OCI-M1 (cell line): ENCODE measurements around the gene CLPTM1L.
"Not testable (repeated sequence)": the region's sequence is repeated elsewhere in the genome, so short reads cannot be mapped to it uniquely, and the experiment has no call there.

ENCODE experiments used
- DNase-seq: peaks from one replicate; lab custom pipeline; 2025; lab: John Stamatoyannopoulos, UW

Gene CLPTM1L

DNA sequence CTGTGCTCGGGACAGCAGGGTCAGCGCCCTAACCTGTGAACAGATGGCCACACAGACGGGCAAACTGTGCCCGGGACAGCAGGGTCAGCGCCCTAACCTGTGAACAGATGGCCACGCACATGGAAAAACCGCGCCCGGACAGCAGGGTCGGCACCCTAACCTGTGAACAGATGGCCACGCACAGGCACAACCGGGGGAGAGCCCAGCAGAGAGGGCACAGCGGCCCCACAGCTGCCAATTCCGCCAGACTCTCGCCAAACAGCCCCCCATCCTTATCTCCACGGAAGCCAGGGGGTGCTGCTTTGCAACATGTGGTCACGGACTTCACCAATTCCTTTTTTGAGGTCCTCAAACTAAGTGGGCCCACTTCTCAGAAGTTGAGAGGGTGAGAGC, 5.1 kb downstream of the CLPTM1L start:
- not testable (repeated sequence) for DNase-seq

DNA sequence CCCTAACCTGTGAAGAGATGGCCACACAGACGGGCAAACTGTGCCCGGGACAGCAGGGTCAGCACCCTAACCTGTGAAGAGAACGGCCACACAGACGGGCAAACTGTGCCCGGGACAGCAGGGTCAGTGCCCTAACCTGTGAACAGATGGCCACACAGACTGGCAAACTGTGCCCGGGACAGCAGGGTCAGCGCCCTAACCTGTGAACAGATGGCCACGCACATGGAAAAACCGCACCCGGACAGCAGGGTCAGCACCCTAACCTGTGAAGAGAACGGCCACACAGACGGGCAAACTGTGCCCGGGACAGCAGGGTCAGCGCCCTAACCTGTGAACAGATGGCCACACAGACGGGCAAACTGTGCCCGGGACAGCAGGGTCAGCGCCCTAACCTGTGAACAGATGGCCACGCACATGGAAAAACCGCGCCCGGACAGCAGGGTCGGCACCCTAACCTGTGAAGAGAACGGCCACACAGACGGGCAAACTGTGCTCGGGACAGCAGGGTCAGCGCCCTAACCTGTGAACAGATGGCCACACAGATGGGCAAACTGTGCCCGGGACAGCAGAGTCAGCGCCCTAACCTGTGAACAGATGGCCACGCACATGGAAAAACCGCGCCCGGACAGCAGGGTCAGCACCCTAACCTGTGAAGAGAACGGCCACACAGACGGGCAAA, 5.6 kb downstream of the CLPTM1L start:
- DNase-seq: not testable (repeated sequence)

DNA sequence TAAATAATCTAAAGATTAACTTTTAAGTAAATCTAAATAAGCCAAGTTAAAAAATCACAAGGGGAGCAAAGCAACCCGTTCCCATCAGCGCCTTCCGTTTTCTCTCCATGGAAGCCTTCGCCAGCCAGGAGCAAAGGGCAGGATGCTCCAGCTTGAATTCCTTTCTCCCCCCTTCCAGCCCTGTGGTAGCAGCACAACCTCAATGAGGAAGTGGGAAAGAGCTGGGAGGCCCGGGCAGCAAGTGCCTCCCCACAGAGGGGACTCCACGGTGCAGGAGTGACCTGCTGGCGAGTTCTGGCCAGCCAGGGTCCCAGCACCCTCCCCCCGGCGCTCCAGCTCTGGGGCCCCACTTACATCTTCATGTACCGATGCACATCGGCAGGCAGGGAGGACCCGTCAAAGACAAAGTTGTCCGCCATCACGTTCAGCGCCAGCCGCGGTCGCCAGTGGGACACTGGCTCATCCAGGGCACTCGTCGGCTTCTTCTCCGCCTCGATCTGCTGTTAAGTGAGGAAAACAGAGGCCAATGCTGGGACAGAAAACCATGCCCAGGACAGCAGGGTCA, 6.3 kb downstream of the CLPTM1L start:
- DNase-seq: no peak

DNA sequence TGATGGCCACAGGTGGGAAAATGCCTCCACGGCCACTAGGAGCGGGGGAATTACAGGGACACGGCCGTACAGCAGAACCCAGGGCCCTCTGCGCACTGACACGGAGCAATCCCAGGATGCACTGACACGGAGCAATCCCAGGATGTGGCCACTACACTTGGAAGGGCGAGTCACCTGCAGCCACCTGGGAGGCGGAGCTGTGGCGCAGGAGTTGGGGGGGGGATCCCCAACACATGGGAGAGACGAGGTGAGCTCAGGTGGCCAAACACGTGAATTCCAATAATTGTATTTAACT, 6.8 kb downstream of the CLPTM1L start:
- no peak for DNase-seq

DNA sequence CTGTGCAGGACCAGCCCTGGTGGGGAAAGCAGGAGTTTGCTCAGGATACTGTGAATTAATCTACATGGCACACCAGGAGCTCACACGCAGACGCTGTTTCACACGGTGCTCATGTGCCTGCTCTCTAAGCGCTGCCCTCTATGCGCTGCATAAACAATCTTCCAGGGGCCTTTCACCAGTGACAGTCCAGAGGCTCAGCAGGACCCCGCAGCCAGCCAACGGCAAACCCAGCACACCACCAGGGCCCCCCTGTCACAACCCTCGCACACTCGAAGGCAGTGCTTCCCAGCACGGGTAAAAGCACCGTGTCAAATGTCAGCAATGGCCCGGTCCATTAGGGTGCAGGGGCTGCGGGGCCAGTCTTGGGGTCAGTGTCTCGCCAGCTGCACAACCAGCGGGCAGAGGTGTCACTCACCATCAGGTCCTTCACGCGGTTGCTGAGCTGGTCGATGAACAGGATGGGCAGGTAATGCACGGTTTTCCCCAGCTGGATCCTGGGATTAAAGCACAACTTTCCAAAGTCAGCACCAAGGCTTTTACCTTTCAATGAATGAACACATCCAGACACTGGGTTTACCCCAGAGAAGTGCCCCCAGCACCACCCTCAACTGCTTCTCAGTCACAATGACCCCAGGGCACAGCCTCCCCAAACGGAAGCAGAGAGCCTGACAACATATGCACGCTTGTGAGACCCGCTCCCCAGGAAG, 7.3 kb downstream of the CLPTM1L start:
- DNase-seq: no peak

DNA sequence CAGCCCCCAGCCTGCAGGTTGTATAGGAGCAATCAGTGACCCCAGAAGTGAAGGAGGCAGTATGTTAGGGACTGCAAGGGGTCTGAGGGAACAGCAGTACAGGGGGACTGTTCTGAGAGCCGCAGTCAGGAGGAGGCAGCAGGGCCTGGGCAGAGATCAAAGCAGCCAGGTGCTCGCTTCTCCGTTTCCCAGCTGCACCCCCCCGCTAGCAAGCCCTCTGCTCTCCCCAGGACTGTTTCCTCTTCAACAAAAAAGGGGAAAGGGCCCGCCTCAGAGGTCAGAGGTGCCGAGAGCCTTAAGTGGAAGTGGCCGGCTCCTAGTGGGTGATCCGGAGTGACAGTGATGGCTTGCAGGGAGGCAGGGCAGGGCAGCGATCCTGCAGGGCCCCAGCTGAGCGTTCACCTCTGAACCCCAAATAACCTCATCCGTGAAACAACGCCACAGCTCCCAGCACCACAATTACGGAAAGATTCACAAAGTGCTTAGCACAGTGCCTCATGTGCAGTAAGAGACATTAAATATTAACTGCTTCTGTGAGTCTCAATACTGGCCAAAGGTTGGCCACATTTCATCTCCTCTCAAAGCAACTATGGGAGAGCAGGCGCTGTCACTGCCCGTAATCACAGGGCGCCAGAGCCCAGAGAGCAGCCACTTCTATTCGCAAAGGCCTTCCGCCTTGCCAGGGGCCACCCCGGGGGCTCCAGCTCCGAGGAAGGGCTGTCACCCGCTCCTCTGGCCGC, 8.0 kb downstream of the CLPTM1L start:
- DNase-seq: no peak

DNA sequence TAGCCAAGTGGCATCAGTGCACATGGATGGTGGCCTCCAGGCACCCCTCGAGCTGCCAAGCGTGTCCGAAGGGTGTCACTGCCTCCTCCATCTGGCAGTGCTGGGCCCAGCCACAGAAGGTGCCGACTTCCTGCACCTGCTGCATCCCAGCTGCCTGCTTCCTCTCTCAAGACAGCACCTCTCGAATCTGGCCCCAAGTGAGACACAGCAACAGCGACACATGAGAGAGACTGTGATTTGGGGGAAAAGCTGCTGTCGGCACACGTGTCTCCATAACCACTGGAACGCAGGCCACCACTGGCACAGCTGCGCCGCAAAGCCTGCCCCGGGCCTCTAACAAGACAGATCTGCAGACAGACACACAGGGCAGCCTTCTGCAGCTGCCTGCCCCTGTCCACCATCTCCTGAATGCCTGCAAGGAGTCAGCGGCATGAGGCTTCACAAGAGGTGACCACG, 8.8 kb downstream of the CLPTM1L start:
- DNase-seq: no peak

DNA sequence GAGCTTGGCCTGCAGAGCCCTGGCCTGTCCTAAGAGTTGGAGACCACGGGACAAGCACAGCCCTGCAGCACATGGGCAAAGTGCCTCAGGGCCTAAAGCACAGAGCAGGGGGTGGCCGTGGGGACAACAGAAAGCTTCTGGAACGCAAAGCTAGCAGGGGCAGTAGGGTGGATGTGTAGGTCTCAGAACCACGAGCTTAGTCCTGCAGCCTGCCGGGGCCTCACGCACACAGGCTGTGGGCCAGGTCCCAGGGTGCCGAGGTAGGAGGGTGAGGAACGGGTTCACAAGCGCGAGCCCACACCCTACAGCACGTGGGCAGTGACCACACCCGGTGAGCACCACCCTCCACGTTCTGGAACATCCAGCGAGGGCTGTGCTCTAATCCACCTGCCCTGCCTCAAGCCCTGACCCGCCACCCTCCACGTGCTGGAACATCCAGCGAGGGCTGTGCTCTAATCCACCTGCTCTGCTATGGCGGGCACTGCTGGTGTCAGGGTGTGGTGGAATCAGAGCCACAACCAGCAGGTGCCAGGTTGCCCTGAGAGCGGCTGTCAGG, 9.3 kb downstream of the CLPTM1L start:
- no peak for DNase-seq

DNA sequence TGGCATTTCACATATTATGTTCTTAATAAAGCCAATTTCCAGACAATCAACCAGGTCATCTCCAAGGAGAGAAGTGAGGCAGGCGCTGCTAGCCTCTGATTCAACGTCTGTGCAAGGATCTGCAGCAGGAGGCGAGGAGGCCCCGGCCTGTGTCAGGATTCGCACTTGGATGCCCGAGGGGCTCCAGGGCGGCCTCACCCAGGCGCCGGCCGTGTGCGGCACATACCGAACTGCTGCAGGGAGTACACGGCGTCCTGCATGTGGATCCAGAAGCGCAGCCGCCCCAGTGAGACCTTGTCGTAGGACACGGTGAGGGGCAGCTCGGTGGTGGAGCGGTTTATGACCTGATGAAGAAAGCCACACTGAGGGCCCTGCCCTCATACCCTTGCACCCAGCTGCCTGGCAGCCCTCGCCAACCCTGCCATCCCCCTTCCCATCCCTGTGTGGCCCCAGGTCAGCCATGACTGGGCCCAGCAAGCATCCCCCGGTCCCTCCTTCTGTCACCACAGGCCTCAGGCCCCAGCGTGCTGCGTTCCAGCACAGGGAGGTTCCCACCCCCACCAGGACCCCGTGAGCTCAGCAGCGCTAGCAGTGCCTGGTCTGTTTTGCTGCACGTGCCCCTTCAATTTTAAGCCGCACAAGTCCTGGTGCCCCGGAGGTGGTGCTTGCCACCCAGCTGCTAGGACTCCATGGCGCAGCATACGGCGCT, 9.9 kb downstream of the CLPTM1L start:
- no peak for DNase-seq

DNA sequence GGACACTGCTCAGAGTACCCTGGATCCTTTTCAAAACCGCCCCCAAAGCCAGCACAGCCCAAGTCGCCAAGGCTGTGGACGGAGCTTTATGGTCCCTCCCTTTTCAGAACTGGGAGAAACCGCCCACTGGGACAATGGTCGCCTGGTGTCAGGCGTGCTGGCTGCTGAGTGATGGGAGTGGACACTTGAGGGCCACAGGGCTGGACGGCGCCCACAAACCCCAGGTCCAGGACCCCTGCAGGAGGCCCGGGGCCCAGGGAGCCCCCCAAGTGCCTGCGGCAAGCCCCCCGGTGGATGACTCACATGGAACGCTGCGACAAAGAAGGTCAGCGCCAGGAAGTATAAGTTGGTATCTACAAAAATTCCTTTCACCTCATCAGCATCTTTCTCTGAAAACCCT, 10.9 kb downstream of the CLPTM1L start:
- DNase-seq: no peak

DNA sequence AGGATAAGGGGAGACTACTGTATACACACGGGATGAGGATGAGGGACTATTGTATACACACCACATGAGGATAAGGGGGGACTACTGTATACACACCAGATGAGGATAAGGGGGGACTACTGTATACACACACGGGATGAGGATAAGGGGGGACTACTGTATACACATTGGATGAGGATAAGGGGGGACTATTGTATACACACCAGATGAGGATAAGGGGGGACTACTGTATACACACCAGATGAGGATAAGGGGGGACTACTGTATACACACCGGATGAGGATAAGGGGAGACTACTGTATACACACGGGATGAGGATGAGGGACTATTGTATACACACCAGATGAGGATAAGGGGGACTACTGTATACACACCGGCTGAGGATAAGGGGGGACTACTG, 11.6 kb downstream of the CLPTM1L start:
- DNase-seq: not testable (repeated sequence)

DNA sequence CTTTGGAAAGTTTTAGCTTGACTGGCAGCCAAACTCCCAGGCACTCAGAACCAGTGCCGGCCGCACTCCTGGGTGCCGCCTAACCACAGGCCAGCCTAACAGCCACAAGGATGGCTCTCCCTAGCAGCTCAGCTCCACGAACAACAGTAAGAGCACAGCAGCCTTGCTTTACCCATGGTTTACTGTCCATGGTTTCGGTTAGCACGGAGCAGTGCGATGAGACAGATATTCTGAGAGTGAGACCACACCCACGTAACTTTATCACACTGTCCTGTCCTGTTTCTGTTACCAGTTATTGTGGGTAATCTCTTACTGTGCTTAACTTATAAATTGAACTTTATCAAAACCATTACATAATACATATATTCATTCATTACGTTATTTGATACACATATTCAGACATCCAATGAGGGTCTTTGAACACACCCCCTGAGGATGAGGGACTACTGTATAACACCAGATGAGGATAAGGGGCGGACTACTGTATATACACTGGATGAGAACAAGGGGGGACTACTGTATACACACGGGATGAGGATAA, 12.4 kb downstream of the CLPTM1L start:
- DNase-seq: no peak

DNA sequence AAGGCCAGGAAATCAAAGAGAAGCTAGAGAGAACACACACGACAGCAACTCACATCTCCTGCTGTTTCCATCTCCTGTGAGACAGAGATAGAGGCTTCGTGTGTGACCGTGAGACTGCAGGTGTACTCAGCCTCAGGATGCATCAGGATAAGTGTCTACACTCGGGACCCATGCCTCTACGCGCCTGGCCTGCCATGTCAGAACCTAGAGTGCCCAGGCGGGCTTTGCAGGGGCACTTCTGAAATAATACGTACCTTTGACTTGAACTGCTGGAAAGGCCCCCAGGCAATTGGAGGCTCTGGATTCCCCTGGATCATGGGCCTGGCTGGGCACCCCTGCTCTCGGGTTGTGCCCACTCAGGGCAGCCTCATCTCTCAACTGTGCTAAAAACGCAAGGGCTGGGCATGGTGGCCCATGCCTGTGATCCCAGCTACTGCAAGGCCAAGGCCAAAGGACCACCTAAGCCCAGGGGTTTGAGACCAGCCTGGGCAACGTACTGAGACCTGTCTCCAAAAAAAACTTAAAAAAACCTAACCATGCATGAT, 13.0 kb downstream of the CLPTM1L start:
- no peak for DNase-seq

DNA sequence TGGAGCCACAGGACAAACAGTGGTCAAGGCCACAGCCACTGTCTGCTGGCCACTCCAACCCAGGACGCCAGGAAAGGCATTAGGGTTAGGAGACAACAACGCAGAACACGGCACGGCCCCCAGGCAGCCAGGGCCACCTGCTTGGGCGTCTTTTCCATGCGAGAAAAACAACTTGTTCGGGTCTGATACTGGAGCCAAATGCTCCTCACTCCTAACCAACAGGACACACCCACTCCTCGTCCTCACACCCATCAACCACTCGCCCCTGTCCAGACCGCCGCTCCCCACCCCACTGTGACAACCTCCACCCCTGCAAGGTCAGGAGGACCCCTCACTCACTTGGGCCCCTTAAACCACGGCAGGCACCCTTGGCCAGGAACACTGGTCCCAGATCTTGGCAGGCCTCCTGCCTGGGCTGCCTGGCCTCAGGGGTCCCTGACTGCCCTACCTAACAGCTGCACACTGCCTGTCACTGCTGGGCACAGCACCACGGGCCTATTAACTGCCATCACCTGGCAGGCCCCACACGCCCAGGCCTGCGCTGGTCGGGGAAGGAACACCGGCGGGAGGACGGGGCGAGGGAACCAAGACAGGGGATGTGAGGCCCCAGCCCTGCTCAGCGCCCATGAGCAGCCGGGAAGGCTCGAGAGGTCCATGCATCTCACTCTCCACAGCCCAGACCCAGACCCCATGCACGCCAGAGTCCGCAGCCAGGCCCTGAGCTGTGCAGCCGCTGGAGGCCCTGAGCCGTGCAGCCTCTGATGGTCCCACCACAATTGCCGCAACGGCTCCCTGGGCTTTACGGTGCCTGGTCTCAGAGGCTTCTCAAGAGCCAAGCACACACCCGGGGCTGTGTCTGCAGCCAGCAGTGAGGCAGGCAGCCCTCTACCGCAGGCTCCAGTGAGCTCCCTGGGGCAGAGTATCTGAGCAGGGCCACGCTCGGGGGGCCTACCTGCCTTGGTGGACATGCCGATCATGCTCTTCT, 13.8 kb downstream of the CLPTM1L start:
- no peak for DNase-seq

DNA sequence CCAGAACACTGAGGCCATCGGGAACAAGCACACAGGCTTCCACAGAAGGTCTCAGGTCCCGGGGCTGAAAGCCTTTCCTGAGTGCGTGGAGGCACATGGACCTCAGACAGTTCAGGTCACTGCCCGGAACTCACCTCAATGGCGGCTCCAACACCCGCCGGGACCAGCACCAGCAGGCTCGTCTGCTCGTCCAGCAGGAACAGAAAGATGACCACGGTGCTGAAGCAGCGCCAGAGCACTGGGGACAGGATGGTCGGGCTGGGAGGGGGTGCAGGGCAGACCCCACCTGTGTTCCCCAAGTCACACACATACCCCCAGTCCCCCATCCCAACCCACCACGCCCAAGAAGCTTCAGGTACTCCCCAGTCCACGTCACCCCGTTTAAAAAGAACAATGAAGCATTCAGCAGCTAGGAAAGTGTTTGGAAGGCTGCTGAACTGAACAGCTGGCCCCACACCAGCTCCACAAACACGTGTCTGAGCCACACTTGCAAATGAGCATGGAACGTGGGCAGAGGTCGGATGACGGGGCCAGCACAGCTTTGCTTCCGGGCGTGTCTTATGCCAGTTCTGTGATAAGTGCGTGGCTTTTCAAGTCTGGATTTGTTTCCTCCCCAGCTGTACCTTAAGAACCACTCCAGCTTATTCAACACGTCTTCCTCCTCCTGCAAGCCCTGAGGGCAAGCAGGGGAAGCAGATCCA, 14.6 kb downstream of the CLPTM1L start:
- DNase-seq: no peak

DNA sequence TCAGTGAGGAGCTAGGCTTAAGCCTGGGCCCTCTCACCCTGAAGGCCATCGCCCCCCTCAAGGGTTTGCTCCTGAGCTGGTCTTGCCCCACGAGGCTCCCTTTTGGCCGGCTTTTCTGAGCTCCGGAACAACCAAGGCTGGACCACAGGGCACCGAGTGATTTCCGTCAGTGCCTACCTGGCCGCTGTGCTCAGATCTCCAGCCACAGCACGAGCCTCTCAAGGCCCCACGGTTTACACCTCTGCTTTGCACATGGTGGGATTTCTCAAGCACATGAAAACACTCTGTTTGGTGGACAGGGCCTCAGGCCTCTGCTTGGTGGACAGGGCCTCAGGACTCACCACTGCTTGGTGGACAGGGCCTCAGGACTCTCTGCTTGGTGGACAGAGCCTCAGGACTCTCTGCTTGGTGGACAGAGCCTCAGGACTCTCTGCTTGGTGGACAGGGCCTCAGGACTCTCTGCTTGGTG, 15.8 kb downstream of the CLPTM1L start:
- no peak for DNase-seq

DNA sequence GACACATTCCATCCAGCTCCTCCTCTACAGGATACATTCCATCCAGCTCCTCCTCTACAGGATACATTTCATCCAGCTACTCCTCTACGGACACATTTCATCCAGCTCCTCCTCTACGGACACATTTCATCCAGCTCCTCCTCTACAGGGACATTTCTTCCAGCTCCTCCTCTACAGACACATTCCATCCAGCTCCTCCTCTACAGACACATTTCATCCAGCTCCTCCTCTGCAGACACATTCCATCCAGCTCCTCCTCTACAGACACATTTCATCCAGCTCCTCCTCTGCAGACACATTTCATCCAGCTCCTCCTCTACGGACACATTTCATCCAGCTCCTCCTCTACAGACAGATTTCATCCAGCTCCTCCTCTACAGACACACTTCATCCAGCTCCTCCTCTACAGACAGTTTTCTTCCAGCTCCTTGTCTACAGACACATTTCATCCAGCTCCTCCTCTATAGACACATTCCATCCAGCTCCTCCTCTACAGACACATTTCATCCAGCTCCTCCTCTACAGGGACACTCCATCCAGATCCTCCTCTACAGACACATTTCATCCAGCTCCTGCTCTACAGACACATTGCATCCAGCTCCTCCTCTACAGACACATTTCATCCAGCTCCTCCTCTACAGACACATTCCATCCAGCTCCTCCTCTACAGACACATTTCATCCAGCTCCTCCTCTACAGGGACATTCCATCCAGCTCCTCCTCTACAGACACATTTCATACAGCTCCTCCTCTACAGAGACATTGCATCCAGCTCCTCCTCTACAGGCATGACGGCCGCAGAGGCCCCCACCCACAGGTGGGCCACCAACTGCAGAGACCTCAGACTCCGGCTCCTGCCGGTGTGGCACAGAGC, 16.4 kb downstream of the CLPTM1L start:
- DNase-seq: not testable (repeated sequence)
